ENCODE measurements around the gene WBP2. TPM values are rescaled to one million over a fixed set of nuclear protein-coding genes. Genes with fewer than 3 reads are reported as not detected.

The WBP2 gene
- total RNA-seq, 3 donors from 2014 or later = 44.9 to 63.2 (median 62.9) TPM

DNA sequence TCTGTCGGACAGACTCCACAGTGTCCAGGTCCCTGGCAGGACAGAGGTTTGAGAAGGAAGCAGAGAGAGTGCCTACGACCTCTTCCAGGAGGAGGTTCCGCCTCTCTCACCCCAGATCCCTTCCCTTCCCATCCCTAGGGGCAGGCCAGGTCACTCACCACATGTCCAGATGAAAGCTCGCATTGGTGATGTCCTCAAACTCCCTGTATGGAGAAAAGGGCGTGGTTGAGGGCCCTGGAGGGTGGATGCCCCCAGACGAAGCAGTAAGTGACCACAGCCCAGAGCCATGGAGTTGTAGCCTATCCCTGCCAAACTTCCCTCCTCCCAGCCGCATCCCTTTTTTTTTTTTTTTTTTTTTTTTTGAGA, 14.4 kb downstream of the WBP2 start:
- TF ChIP-seq POLR2A (IDR thresholded peaks at IDR 0.05) = no peak
- TF ChIP-seq CTCF (IDR thresholded peaks at IDR 0.05) = no peak
- no peak for TF ChIP-seq POLR2AphosphoS5 (IDR thresholded peaks at IDR 0.05)
- no peak overlapping the region for H3K27ac ChIP-seq
- intact Hi-C loops (cut with DNase I; ENCODE audit: low total_unique reads) = loop anchor here (10.0 kb wide), 1 partner anchor 56 kb away; the partner anchor contains the start of gene UNK

DNA sequence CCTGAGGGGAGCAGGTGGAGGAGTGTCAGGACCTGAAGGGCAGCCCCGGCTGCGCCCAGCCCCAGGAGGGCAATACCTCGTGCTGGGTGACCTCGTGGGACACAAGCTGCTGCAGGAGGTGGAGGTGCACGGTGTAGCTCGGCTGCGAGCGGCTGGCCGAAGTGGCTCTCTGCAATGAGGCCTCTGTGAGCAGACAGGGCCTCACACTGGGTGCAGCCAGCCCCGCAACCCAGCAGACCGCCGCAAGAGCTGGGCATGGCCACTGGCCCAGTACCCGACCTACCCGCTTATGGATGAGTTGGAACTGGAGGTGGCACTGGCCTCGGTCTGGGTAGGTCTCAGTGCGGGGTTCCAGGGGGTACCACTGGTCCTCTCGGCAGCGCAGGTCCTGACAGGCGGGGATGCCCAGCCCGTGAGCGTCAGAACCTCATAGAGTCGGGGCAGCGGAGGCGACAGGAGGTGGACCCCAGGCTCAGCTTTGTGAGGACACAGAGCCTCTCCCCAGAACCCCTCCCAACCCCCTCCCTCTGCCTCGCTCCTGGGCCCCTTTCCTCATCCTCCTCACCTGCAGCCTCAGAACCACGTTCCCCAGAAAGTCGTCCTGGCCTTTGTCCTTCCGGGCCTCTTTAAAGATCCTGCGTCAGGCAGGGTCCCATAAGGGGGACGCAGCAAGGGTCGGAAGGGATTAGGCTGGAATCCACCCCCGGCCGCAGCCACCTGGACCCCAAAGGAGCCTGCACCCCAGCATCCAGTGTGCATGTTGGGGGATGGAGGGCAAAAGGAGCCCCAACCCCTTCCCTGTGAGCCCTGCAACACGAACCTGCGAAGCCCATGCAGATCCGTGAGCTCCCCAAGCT, 15.0 kb downstream of the WBP2 start:
- no peak overlapping the region for H3K27ac ChIP-seq
- no peak for TF ChIP-seq CTCF (IDR thresholded peaks at IDR 0.05)
- no peak for TF ChIP-seq POLR2AphosphoS5 (IDR thresholded peaks at IDR 0.05)
- TF ChIP-seq POLR2A (IDR thresholded peaks at IDR 0.05) = no peak
- intact Hi-C loops (cut with DNase I; ENCODE audit: low total_unique reads) = loop anchor here (10.0 kb wide), 1 partner anchor 55 kb away; the partner anchor contains the start of gene UNK
- no peaks in the 10 kb centered on the region for H3K36me3 ChIP-seq
- no peaks in the 10 kb centered on the region for H3K27me3 ChIP-seq
- no peak for DNase-seq (ENCODE audit: low spot score in 2 of 2)
- peaks cover 5% of the 10 kb centered on the region in 2 donors for H3K4me1 ChIP-seq
- no peak overlapping the region for H3K4me3 ChIP-seq
- no peaks in the 10 kb centered on the region for H3K9me3 ChIP-seq

More for the DNA sequence above, 14.4 kb downstream of the WBP2 start:
- DNase-seq (ENCODE audit: low spot score in 2 of 2) = no peak
- no peaks in the 10 kb centered on the region for H3K36me3 ChIP-seq
- H3K4me3 ChIP-seq = no peak overlapping the region
- peaks cover 5 to 11% of the 10 kb centered on the region in 2 donors for H3K4me1 ChIP-seq
- H3K9me3 ChIP-seq = no peaks in the 10 kb centered on the region
- H3K27me3 ChIP-seq = no peaks in the 10 kb centered on the region

- Histone ChIP-seq H3K4me3 (no peak overlapping the region), H3K36me3 (no peaks in the 10 kb centered on the region), H3K9me3 (no peaks in the 10 kb centered on the region), H3K4me1 (no peaks in the 10 kb centered on the region), H3K27ac (no peak overlapping the region), H3K27me3 (no peaks in the 10 kb centered on the region)
- no peak for TF ChIP-seq CTCF (IDR thresholded peaks at IDR 0.05)
- TF ChIP-seq POLR2AphosphoS5 (IDR thresholded peaks at IDR 0.05) = no peak
- no peak for TF ChIP-seq POLR2A (IDR thresholded peaks at IDR 0.05)
- no peak for DNase-seq (ENCODE audit: low spot score in 2 of 2)
- intact Hi-C loops (cut with DNase I; ENCODE audit: low total_unique reads) = loop anchor here (1.0 kb wide), 1 partner anchor 17 kb away; no protein-coding TSS in a partner anchor
Observed at GRCh38 chr17:75838410-75838809, 16.7 kb downstream of the WBP2 start.

GRCh38 chr17:75837899-75838298, 17.2 kb downstream of the WBP2 start:
- Histone ChIP-seq H3K27ac (no peak overlapping the region), H3K36me3 (no peaks in the 10 kb centered on the region), H3K9me3 (no peaks in the 10 kb centered on the region), H3K4me1 (no peaks in the 10 kb centered on the region), H3K27me3 (no peaks in the 10 kb centered on the region), H3K4me3 (no peak overlapping the region)
- intact Hi-C loops (cut with DNase I; ENCODE audit: low total_unique reads) = loop anchor here (1.0 kb wide), 1 partner anchor 17 kb away; no protein-coding TSS in a partner anchor
- DNase-seq (ENCODE audit: low spot score in 2 of 2) = no peak
- TF ChIP-seq POLR2AphosphoS5 (IDR thresholded peaks at IDR 0.05) = no peak
- TF ChIP-seq CTCF (IDR thresholded peaks at IDR 0.05) = no peak
- TF ChIP-seq POLR2A (IDR thresholded peaks at IDR 0.05) = no peak

DNA sequence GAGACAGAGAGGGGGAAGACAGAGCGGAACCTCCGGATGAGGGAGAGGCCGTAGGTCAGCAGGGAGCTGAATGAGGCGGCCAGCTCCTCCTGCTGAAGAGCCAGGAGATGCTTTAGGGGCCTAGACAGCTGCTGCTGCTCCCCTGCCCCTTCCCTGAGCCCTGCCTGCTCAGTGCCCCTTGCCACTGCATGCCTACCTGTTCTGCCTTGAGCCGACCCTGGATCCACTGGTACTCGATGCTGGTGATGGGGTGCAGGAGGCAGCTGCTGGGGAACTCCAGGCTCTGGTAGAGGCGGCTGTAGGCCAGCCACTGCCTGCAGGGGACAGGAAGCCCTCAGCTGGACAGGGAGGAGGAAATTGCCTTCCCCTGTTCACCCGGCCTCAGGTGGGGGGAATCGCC, 18.5 kb downstream of the WBP2 start:
- no peaks in the 10 kb centered on the region for H3K9me3 ChIP-seq
- H3K27ac ChIP-seq = no peak overlapping the region
- H3K4me1 ChIP-seq = no peaks in the 10 kb centered on the region
- intact Hi-C loops (cut with DNase I; ENCODE audit: low total_unique reads) = no loop called here
- no peaks in the 10 kb centered on the region for H3K27me3 ChIP-seq
- H3K36me3 ChIP-seq = no peaks in the 10 kb centered on the region
- DNase-seq (ENCODE audit: low spot score in 2 of 2) = no peak
- TF ChIP-seq POLR2A (IDR thresholded peaks at IDR 0.05) = no peak
- TF ChIP-seq CTCF (IDR thresholded peaks at IDR 0.05) = no peak
- no peak for TF ChIP-seq POLR2AphosphoS5 (IDR thresholded peaks at IDR 0.05)
- H3K4me3 ChIP-seq = no peak overlapping the region

All from breast epithelium (tissue), 4 donors.